Coronary artery (tissue), 2 donors: ENCODE data around the gene ANAPC16.

Experiments used
- DNase-seq: peaks from one replicate; pipeline ENCODE4 v3.0.0-alpha.2; 2017; ENCODE audit warnings: low spot score
- H3K27ac ChIP-seq, 2 donors: fragments of 200-600 bp; sonication (generic); one replicate each; pipeline ENCODE4 v1.5.1; 2016 to 2019
- H3K4me3 ChIP-seq: fragments of 200-600 bp; sonication (generic); 2 replicates; pipeline ENCODE4 v1.5.1; 2016; ENCODE audit warnings: mild to moderate bottlenecking, moderate library complexity
- TF ChIP-seq, protein P1 (sequence below): fragments of 200-600 bp; sonication (generic); IDR thresholded peaks from one replicate; pipeline ENCODE4 v1.5.1; 2019; ENCODE audit warnings: antibody characterized with exemption

Gene ANAPC16

DNA sequence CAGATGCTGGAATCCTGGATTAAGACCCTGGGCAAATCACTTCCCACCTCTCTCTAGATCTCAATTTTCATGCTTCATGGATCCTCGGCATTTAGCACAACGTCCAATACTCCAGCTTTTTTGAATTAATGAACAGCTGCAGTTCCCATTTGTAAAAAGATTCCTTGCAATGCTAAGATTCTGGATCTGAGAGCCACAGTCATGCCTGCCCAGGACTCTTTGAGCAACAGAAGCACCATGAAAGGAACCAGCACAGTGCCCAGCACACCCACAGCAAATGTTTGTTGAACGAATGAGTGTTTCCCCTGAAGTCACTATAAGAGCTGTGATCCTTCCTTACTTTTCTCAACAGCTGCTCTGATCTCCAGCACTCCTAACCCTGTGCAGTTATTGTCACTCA is 37.2 kb downstream of the ANAPC16 start:
- Histone ChIP-seq H3K27ac (peak overlapping the region; percentile 87 to 96), H3K4me3 (no peak overlapping the region)
- TF ChIP-seq, protein P1, sequence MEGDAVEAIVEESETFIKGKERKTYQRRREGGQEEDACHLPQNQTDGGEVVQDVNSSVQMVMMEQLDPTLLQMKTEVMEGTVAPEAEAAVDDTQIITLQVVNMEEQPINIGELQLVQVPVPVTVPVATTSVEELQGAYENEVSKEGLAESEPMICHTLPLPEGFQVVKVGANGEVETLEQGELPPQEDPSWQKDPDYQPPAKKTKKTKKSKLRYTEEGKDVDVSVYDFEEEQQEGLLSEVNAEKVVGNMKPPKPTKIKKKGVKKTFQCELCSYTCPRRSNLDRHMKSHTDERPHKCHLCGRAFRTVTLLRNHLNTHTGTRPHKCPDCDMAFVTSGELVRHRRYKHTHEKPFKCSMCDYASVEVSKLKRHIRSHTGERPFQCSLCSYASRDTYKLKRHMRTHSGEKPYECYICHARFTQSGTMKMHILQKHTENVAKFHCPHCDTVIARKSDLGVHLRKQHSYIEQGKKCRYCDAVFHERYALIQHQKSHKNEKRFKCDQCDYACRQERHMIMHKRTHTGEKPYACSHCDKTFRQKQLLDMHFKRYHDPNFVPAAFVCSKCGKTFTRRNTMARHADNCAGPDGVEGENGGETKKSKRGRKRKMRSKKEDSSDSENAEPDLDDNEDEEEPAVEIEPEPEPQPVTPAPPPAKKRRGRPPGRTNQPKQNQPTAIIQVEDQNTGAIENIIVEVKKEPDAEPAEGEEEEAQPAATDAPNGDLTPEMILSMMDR: no peak
- no peak for DNase-seq

DNA sequence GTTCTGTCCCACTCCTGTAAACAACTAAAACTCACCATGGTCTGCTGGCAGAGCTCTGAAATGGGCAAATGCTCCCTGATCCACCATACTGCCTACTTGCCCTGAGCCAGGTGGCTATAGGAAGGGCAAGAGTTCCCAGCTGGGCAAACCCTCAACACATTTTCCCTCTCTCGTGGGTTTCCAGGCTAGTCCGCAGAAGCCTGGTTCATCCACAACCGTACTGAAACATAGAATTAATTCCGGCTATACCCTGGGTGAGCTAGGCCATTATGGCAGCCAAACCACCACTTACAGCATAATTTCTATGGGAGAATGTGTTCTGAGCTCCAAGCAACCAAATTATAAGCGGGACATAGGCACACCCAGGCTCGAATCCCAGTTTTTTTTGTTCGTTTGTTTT is 37.8 kb downstream of the ANAPC16 start:
- H3K4me3 ChIP-seq: no peak overlapping the region
- H3K27ac ChIP-seq: peak overlapping the region; percentile 87 to 96
- no peak for DNase-seq
- TF ChIP-seq, protein P1: no peak

DNA sequence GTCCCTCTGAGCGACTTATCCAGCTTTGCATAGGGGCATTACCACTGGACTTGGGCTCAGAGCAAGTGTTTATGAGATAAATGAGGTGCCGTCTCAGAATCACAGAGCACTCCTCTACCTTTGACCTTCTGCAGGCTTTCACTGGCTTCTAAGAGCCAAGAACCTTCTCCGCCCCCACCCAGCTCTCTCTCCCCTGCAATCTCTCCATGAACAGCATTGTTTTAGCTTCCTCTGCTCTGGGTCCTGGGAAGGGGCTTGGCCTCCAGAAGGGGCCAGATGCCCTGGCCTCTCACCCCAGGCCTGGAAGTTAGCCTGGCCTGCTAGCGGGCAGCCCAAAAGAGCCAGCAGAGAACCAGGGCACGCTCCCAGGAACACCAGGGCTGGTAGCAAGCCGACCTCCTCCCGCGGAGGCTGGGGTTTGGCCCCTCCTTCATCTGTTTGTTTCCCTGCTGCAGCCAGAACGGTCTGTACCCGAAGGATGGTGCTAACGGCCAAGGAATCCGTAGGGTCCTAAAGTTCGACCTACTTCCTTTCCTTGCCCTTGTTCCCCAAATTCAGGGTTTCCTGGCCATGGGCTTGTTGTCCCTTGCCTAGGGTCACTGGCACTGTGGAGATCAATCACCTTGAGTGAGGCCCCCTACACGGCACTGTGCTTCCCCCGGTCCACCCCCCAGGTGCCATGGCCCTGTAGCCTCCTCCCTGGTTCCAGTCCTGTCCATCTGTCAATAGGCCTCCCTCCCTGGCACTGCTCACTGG is 39.2 kb downstream of the ANAPC16 start:
- H3K4me3 ChIP-seq: peak overlapping the region; percentile 40
- H3K27ac ChIP-seq: peak overlapping the region; percentile 87 to 96
- DNase-seq: peak; percentile 97
- TF ChIP-seq, protein P1: no peak

DNA sequence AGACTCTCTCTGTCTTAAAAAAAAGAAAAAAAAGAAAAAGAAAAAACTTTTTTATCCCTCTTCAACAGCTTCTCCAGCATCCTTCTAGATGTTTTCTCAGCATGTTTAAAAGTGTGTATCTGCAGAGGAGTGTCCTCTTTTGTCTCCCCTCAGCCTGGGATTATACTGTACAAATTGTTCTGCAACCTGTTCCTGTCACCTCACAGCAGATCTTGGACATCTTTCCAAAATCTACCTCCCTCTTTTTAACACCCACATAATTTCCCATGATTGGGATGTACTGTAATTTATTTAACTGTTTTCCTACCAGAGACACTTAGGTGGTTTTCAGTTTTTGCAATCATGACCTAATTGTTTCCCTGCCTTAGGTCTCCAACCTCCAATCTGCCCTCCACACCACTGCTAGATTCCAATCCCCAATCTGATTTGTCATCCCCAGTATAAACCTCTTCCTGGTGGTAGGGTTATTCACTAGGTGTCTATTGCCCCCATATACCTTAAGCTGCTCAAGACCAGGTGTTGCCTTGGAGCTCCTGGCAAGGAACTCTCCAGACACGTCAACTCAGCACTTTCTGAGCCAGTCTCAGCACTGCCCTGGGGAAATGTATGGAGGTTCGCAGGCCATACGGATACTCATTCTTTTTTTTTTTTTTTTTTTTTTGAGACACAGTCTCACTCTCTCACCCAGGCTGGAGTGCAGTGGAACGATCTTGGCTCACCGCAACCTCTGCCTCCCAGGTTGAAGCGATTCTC is 40.3 kb downstream of the ANAPC16 start:
- DNase-seq: no peak
- peak overlapping the region; percentile 87 to 96 for H3K27ac ChIP-seq
- H3K4me3 ChIP-seq: no peak overlapping the region
- TF ChIP-seq, protein P1: no peak

DNA sequence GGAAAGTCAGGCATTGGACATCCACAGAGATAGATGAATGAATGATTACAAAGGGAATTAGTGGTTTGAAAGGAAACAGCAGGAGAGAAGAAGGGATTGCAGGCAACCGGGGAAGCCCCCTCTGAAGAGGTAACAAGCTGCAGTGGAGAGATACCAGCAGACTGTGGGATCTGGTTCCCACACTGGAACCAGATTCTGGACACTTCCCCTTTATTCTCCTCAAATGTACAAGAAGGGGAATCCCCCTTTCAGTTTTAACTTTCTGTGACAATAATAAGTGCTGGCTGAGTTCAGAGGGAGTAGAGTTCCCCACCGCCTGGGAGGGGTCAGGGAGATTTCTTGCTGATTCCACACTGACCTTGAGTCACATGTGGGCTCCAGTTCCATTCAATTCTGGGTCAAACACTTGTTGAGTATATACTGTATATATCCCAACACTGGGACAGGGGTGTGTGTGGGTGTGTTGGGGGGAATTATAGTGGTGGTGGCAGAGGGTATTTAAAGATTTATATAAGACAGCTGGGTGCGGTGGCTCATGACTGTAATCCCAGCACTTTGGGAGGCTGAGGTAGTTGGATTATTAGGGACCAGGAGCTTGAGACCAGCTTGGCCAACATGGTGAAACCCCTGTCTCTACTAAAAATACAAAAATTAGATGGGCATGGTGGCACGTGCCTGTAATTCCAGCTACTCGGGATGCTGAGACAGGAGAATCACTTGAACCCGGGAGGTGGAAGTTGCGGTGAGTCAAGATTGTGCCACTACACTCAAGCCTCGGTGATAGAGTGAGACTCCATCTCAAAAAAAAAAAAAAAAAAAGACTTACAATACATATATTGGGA is 41.5 kb downstream of the ANAPC16 start:
- no peak for DNase-seq
- Histone ChIP-seq H3K4me3 (no peak overlapping the region), H3K27ac (peak overlapping the region; percentile 77 to 87)
- TF ChIP-seq, protein P1: no peak

DNA sequence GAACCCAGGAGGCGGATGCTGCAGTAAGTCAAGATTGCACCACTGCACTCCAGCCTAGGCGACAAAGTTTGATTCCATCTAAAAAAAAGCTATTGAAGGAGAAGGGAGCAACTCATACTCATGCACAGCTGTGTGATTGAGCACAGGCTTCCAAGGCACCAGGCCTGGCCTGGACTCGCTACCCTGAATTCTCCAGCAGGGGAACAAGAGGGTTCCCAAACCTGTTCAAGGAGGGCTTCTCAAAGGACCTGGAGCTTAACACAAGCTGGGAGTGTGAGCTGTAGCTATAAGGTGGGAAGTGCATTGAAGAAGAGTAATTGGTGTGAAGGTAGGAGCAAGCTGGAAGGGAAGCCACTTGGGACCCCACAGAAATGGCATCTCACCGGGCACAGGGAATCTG is 42.8 kb downstream of the ANAPC16 start:
- TF ChIP-seq, protein P1: no peak
- Histone ChIP-seq H3K27ac (peak overlapping the region; percentile 94), H3K4me3 (no peak overlapping the region)
- DNase-seq: no peak
